HG02970 (cell line): ENCODE measurements around the gene LBR.

ENCODE experiments used
- ATAC-seq: cut with Tn5 transposase; IDR thresholded peaks from one replicate; pipeline ENCODE4 v1.9.1; 2021; ENCODE audit warnings: mild to moderate bottlenecking, moderate library complexity, moderate number of reproducible peaks; ENCODE audit not compliant: unreplicated experiment, low FRiP score

LBR gene

DNA sequence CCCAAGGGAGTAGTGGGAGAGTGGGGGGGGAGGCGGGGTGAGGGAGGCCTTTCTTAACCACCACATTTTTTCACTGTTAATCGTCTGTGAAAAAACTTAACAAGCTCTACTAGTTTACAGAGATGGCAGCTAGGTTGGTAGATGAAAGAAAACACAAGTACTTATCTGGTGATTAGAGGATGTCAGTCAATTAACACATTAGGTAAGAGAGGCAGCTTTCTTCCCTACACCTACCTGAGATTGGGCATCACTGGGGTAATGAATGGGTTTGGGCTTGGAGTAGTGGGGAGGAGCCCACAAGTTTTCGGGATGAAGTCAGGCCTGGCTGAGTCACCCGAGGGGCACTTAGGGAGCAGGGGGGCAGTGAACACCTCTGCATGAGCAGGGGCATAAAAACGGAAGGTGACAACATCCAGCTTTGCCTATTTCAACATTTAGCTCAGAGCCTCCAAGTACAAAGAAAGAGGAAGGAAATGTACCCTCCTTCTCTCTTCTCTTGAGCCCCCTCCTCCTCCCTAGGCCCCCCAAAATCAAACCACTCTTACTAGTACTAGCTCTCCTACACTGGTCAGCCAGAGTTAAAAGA is 2.5 kb downstream of the LBR start:
- ATAC-seq = no peak

GRCh38 chr1:225424562-225425200 is 3.2 kb downstream of the LBR start:
- ATAC-seq = no peak

GRCh38 chr1:225423518-225423855 is 4.4 kb downstream of the LBR start:
- ATAC-seq = no peak

DNA sequence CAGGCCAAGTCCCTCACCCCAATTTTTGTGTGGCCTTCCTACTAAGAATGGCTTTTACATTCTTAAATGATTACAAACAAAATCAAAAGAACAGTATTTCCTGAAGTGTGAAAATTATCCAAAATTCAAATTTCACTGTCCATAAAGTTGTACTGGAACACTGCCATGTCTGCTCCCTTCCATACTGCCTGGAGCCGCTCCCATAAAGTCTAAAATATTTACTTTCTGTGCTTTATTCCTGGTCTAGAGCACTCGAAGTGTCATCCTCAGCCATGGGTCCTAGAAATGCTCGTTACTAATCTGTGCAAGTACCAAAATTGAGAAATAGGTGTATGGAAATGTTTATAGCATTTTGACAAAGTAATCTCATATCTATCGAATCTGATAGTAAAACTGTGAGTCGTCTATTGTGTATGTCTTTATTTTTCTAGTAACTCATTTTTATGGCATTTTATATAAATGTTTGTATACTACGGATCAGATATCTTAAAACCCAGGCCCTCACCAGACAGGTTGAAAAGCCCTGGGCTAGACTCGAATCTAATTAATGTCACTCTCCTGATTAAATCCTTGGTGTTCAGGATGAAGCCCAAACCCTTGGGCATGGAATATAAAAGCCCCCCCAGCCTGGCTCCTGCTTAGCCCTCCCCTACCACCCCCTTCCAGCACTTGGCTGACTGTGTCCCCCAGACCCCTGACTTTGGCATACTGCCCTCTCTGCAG is 4.9 kb downstream of the LBR start:
- no peak for ATAC-seq

GRCh38 chr1:225422031-225422605 is 5.7 kb downstream of the LBR start:
- no peak for ATAC-seq

- no peak for ATAC-seq
Observed at GRCh38 chr1:225418598-225418997, 9.2 kb downstream of the LBR start.

DNA sequence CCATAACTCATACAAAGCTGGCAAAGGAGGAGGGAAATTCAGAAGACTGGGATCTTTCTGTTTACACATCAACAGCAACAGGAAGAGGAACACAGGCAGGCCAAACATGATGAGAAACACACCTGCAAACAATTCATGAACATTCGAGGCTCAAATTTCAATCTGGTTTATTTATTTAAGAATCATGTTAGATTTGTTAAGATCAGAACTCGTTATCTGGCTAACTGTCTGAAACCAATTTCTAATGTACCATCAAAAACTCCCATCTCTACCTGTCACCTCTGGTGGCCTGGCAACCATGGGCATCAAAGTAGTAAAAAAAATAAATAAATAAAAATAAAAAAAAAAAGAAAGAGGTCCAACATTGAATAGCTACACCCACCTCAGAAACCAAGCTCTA is 9.8 kb downstream of the LBR start:
- ATAC-seq = no peak

DNA sequence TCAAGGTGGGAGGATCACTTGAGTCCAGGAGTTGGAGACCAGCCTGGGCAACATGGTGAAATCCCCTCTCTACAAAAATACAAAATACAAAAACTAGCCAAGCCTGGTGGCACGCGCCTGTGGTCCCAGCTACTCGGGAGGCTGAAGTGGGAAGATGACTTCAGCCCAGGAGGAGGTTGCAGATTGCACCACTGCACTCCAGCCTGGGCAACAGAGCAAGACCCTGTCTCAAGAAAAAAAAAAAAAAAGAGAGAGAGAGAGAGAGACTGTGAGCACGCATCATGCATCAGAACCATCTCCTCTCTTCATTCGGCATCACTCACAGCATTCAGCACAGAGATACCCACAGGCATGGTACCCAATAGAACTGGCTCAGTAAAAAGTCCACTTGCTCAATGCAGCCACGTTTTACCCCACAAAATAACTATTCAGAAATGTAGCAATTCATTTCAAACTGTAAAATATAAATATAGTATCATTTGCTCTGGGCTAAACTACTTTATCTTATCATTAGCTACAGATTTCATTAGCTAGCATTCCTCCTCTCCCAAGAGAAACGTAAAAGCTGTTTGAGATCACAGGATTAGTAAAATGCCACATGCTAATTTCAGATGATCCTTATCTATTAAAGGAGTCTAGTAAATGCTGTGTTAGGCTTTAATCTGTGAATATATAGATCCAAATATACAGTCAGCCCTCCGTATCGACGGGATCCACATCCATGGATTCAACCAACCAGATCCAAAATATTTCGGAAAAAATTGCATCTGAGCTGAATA is 11.7 kb downstream of the LBR start:
- no peak for ATAC-seq

DNA sequence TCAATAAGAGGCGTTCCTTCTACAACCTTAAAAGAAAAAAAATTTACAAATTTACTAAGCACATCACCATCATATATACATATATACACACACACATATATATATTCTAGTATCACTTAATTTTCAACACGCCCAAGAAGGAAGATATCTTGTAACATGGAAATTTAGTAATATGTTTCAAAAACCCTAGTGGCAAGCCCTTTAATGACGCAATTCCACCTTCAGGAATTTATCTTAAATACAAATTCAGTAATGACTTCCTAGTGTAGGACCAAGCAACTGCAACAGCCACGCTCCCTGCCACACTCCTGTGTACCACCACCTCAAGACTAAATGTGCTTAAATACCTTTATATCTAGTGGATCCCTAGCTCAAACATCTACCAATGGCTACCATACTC is 12.5 kb downstream of the LBR start:
- ATAC-seq = no peak

- no peak for ATAC-seq
Observed at GRCh38 chr1:225413708-225414375, 14.0 kb downstream of the LBR start.

GRCh38 chr1:225412803-225413351 is 15.0 kb downstream of the LBR start:
- ATAC-seq = no peak

DNA sequence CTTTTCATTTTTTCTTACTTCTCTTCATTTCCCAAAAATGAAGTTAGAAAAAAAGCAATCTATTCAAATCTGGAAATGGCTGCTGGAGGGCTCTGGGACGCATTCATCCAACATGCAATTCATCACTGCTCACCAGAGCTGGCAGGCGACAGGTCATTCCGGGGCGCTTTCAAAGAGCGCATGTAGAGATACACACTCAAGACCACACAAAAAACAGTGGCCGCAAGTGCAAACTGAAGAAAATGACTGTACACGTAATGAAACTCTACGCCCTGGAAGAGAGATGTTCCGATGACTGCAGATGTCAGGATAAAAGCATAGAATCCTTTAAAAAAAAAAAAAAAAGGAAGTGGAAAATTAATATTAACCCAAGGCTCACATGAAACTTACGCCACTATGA is 15.5 kb downstream of the LBR start:
- ATAC-seq = no peak

GRCh38 chr1:225410036-225410435 is 17.8 kb downstream of the LBR start:
- ATAC-seq = no peak

GRCh38 chr1:225409051-225409450 is 18.8 kb downstream of the LBR start:
- no peak for ATAC-seq

GRCh38 chr1:225408249-225408648 is 19.6 kb downstream of the LBR start:
- ATAC-seq = no peak

DNA sequence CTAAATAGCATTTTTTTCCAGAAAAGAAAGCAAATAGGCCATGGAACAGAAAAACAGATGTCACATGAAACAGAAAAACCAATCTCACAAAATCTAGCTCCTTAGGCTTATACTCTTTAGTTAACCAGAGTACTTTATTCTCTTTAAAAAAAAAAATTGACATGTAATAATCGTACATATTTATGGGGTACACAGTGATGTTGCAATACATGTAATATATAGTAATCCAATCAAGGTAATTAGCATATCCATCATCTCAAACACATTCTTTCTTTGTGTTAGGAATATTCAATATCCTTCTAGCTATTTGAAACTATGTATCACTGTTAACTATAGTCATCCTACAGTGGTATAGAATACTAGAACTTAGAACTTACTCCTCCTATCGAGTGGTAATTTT is 20.1 kb downstream of the LBR start:
- ATAC-seq = no peak

DNA sequence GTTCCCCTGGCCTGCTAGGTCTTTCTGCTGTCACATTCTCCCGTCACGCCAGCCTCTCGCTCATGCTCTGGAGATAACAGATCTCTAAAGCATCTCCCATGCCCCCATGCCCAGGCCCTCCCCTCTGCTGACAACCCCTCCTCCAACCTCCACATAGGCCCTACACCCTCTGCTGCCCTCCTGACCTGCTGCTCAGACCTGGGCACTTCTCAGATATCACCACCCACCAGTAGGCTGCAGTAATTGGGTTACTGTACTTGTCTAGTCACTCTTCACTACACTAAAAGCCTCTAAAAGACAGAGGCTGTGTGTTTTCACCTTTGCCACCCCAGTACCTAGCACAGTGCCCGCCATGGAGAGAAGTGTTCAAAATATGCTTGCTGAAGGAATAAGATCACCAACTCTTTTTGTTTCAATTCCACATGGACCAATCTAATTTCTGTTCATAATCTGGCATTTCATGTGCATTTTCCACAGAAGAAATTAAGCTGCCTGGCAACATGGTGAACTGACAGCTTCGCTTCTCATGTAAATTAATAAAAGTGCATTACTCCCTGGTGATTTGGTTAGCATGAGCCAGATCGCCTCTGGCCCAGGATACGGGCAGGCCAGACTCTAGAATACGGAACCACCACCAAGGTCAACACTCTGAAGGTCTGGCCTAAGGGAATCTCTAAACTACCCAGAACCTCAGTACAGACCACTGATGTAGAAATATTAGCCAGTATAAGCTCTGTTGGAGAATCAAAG is 20.7 kb downstream of the LBR start:
- no peak for ATAC-seq

- ATAC-seq = no peak
Observed at GRCh38 chr1:225400968-225401367, 26.9 kb downstream of the LBR start.

DNA sequence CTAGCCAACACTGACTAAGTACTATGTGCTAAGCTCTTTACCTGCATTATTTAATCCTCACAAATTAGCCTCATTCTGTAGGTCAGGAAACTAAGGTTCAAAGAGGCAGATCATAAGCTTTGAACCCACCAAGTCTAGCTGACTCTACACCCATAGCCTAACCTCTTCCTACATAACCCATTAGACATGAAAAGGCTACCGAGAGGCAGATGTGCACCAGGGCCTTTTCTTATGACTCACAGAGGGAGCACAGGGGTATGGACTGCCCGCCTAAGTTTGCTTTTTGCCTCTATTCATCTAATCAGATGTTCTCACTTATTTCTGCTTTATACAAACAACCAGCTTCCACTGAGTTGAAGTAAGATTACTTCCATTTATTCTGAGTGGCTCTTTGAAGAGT is 31.5 kb downstream of the LBR start:
- ATAC-seq = no peak
